H1 (cell line): ENCODE data around the gene LIX1L. TPM values are rescaled to one million over a fixed set of nuclear protein-coding genes. Genes with fewer than 3 reads are reported as not detected.

Experiments used
- CTCF ChIA-PET: fragments of 300-600 bp; sonication (Branson Sonifier 250); formaldehyde crosslinking; loops from one replicate; lab custom pipeline; 2021; ENCODE audit not compliant: partially characterized antibody; lab: Charles Lee
- POLR2A ChIA-PET: fragments of 300-600 bp; sonication (Branson Sonifier 250); formaldehyde crosslinking; loops from one replicate; lab custom pipeline; 2021; ENCODE audit warnings: inconsistent platforms; ENCODE audit not compliant: partially characterized antibody; lab: Charles Lee
- DNase-seq, 2 experiments: peaks; one replicate each; pipeline versions ENCODE4 v3.0.0 to v3.0.0-alpha.2; 2010 to 2022; ENCODE audit warnings: low spot score in 2 of 2, low read depth in 1 of 2, mixed read lengths in 1 of 2
- FAIRE-seq: peaks from 2 replicates; lab custom pipeline; 2011; peaks lifted over from hg19 to GRCh38; lab: Jason Lieb, UNC
- H2AFZ ChIP-seq: 2 replicates; pipeline ENCODE4 v1.8.1; 2012; ENCODE audit warnings: low read length, inconsistent platforms
- H2AK5ac ChIP-seq: 2 replicates; pipeline ENCODE4 v1.6.1; 2013; ENCODE audit warnings: low read depth, low read length
- H2BK120ac ChIP-seq: replicated peaks from 2 replicates; pipeline ENCODE3; 2013; ENCODE audit warnings: low read depth, low read length, inconsistent platforms
- H2BK12ac ChIP-seq: 2 replicates; pipeline ENCODE4 v1.6.1; 2013; ENCODE audit warnings: low read depth, low read length
- H2BK15ac ChIP-seq: 2 replicates; pipeline ENCODE4 v1.6.1; 2013; ENCODE audit warnings: low read length
- H2BK20ac ChIP-seq: 2 replicates; pipeline ENCODE4 v1.6.1; 2013; ENCODE audit warnings: low read length
- H2BK5ac ChIP-seq: 2 replicates; pipeline ENCODE4 v1.6.1; 2013; ENCODE audit warnings: low read depth, low read length
- H3K14ac ChIP-seq: 2 replicates; pipeline ENCODE4 v1.6.1; 2013; ENCODE audit warnings: inconsistent platforms; ENCODE audit not compliant: insufficient read length
- H3K18ac ChIP-seq: 2 replicates; pipeline ENCODE4 v1.6.1; 2013; ENCODE audit warnings: low read length; ENCODE audit errors: extremely low read depth
- H3K23ac ChIP-seq: 2 replicates; pipeline ENCODE4 v1.6.1; 2013; ENCODE audit warnings: inconsistent platforms; ENCODE audit not compliant: insufficient read length
- H3K23me2 ChIP-seq: 2 replicates; pipeline ENCODE4 v1.6.1; 2013; ENCODE audit warnings: low read depth, low read length
- H3K27ac ChIP-seq: 2 replicates; pipeline ENCODE4 v1.6.1; 2011; ENCODE audit warnings: low read depth, low read length, inconsistent platforms
- H3K27me3 ChIP-seq, 4 experiments: replicated peaks in 1 of 4; 1 replicate in 1 of 4; 2 replicates in 3 of 4; pipeline versions ENCODE4 v1.6.1 to v1.8.1; 2011 to 2013; ENCODE audit warnings: low read length in 3 of 4, mild to moderate bottlenecking in 3 of 4, inconsistent platforms in 2 of 4, mixed read lengths in 2 of 4, moderate library complexity in 1 of 4; ENCODE audit not compliant: control insufficient read depth in 3 of 4, insufficient read depth in 3 of 4; ENCODE audit errors: extremely low read depth in 1 of 4
- H3K36me3 ChIP-seq, 4 experiments: 2 replicates each; pipeline versions ENCODE4 v1.6.1 to v1.8.1; 2011 to 2013; ENCODE audit warnings: mild to moderate bottlenecking in 4 of 4, low read length in 3 of 4, moderate library complexity in 2 of 4, control low read depth in 1 of 4, inconsistent platforms in 1 of 4; ENCODE audit not compliant: insufficient read depth in 4 of 4, control insufficient read depth in 2 of 4
- H3K4ac ChIP-seq: replicated peaks from 2 replicates; pipeline ENCODE3; 2013; ENCODE audit warnings: low read length, low read depth, mixed read lengths, inconsistent platforms; ENCODE audit not compliant: insufficient read length
- H3K4me1 ChIP-seq, 4 experiments: replicated peaks in 1 of 4; 1 replicate in 1 of 4; 2 replicates in 3 of 4; pipeline versions ENCODE4 v1.6.1 to v1.8.1; 2011 to 2013; ENCODE audit warnings: low read length in 3 of 4, inconsistent platforms in 2 of 4, mixed read lengths in 1 of 4; ENCODE audit not compliant: insufficient read depth in 4 of 4, control insufficient read depth in 3 of 4
- H3K4me2 ChIP-seq, 2 experiments: 2 replicates each; pipeline versions ENCODE4 v1.6.1 to v1.8.1; 2011 to 2013; ENCODE audit warnings: low read depth in 2 of 2, low read length in 2 of 2, control low read depth in 1 of 2, inconsistent platforms in 1 of 2, mild to moderate bottlenecking in 1 of 2; ENCODE audit not compliant: insufficient read depth in 1 of 2
- H3K4me3 ChIP-seq, 4 experiments: fragments of 200-600, 300-600 bp in 1 of 4; sonication (generic), shearing (Covaris generic), sonication (Bioruptor Twin) in 1 of 4; 2 replicates each; pipeline versions ENCODE4 v1.5.1 to v1.8.1; 2011 to 2016; ENCODE audit warnings: low read length in 4 of 4, low read depth in 3 of 4, control low read depth in 2 of 4, inconsistent platforms in 2 of 4, mild to moderate bottlenecking in 2 of 4, mixed read lengths in 1 of 4, moderate library complexity in 1 of 4; ENCODE audit not compliant: insufficient read depth in 2 of 4; ENCODE audit errors: extremely low read depth in 1 of 4
- H3K56ac ChIP-seq: replicated peaks from 2 replicates; pipeline ENCODE3; 2013; ENCODE audit warnings: low read depth, mild to moderate bottlenecking, mixed read lengths, low read length, inconsistent platforms; ENCODE audit not compliant: insufficient read length
- H3K79me1 ChIP-seq: 2 replicates; pipeline ENCODE4 v1.6.1; 2013; ENCODE audit warnings: low read depth, low read length, control low read depth
- H3K79me2 ChIP-seq, 2 experiments: 2 replicates each; pipeline versions ENCODE4 v1.6.1 to v1.8.1; 2012 to 2013; ENCODE audit warnings: low read length in 2 of 2, mild to moderate bottlenecking in 2 of 2, inconsistent platforms in 1 of 2; ENCODE audit not compliant: insufficient read depth in 2 of 2, control insufficient read depth in 1 of 2
- H3K9ac ChIP-seq, 4 experiments: replicated peaks in 1 of 4; 1 replicate in 1 of 4; 2 replicates in 3 of 4; pipeline versions ENCODE4 v1.6.1 to v1.8.1; 2011 to 2013; ENCODE audit warnings: low read depth in 3 of 4, low read length in 3 of 4, control low read depth in 2 of 4, mild to moderate bottlenecking in 2 of 4, moderate library complexity in 2 of 4, inconsistent platforms in 1 of 4; ENCODE audit errors: extremely low read depth in 1 of 4
- H3K9me3 ChIP-seq, 2 experiments: 2 replicates each; pipeline versions ENCODE4 v1.6.1 to v1.8.1; 2012 to 2013; ENCODE audit warnings: mild to moderate bottlenecking in 2 of 2, moderate library complexity in 2 of 2, control low read depth in 1 of 2, inconsistent platforms in 1 of 2, low read depth in 1 of 2, low read length in 1 of 2, mixed read lengths in 1 of 2; ENCODE audit not compliant: insufficient read depth in 2 of 2
- H4K20me1 ChIP-seq, 2 experiments: replicated peaks in 1 of 2; 2 replicates each; pipeline versions ENCODE3 to v1.8.1; 2011 to 2013; ENCODE audit warnings: inconsistent platforms in 2 of 2, low read length in 2 of 2, mild to moderate bottlenecking in 1 of 2; ENCODE audit not compliant: insufficient read depth in 2 of 2, control insufficient read depth in 1 of 2
- H4K5ac ChIP-seq: 2 replicates; pipeline ENCODE4 v1.6.1; 2013; ENCODE audit warnings: low read length, low read depth, mixed read lengths, inconsistent platforms; ENCODE audit not compliant: insufficient read length
- H4K8ac ChIP-seq: 2 replicates; pipeline ENCODE4 v1.8.0; 2013; ENCODE audit warnings: mild to moderate bottlenecking, moderate library complexity, low read length, inconsistent platforms; ENCODE audit not compliant: insufficient read depth; ENCODE audit errors: extremely low read depth
- H4K91ac ChIP-seq: replicated peaks from 2 replicates; pipeline ENCODE3; 2013; ENCODE audit warnings: low read length, mixed read lengths, inconsistent platforms; ENCODE audit not compliant: insufficient read length
- CHD2 ChIP-seq: IDR thresholded peaks from 2 replicates; pipeline ENCODE4 v1.6.1; 2012; ENCODE audit warnings: low read length, improper control_type of control experiment
- EZH2 ChIP-seq: fragments of 200-600 bp; sonication (generic); IDR thresholded peaks from 2 replicates; pipeline ENCODE4 v1.7.1; 2012; ENCODE audit warnings: low read depth, mild to moderate bottlenecking, moderate library complexity, low read length, inconsistent platforms; ENCODE audit not compliant: severe bottlenecking
- RBBP5 ChIP-seq: IDR thresholded peaks from 2 replicates; pipeline ENCODE4 v1.7.1; 2012; ENCODE audit warnings: low read depth, mild to moderate bottlenecking, inconsistent platforms, low read length, moderate library complexity, borderline replicate concordance
- SP2 ChIP-seq: IDR thresholded peaks from 2 replicates; pipeline ENCODE4 v1.6.1; 2012; ENCODE audit warnings: mild to moderate bottlenecking, low read length, inconsistent platforms
- SUZ12 ChIP-seq: fragments of 200-600 bp; sonication (generic); IDR thresholded peaks from 2 replicates; pipeline ENCODE4 v1.6.1; 2012; ENCODE audit warnings: mild to moderate bottlenecking, inconsistent platforms, low read length, moderate library complexity, mixed read lengths
- YY1 ChIP-seq: IDR thresholded peaks from 2 replicates; pipeline ENCODE4 v1.6.1; 2011; ENCODE audit warnings: low read depth, mild to moderate bottlenecking, low read length
- WGBS, 2 experiments: shearing (Covaris generic) in 1 of 2; methylation state at CpG; one replicate each; pipeline versions ENCODE4 v1.1.6 to v1.1.7; 2013 to 2015; ENCODE audit warnings: low lambda C conversion rate in 2 of 2, mixed read lengths in 2 of 2, inconsistent platforms in 1 of 2, low coverage in 1 of 2, missing lambda C conversion rate in 1 of 2; ENCODE audit not compliant: insufficient replicate concordance in 2 of 2, insufficient coverage in 1 of 2, insufficient read length in 1 of 2; ENCODE audit errors: extremely low coverage in 1 of 2, missing lambda C conversion rate in 1 of 2; 5-methylcytosine and 5-hydroxymethylcytosine counted together
- polyA plus RNA-seq, 7 experiments: library from polyadenylated mRNA; depleted of rRNA in 3 of 7; stranded (reverse) in 5 of 7; unstranded in 2 of 7; fragments of >200 nt in 5 of 7; fragments of 200-250 nt in 2 of 7; gene quantifications; 1 replicate in 5 of 7; 2 replicates in 1 of 7; 4 replicates in 1 of 7; pipeline versions ENCODE4 v1.2.1 to v1.2.3, GENCODE V29; 2011 to 2013; ENCODE audit warnings: missing spikeins in 2 of 7, mixed read lengths in 2 of 7
- total RNA-seq: library from RNA; stranded (reverse); fragmentation: NEBNext Ultra II Directional; extraction: Animal tissue kit (Norgen Biotek cat#: 25700); gene quantifications from 2 replicates; pipeline ENCODE4 v1.2.1, GENCODE V29; 2021

Gene LIX1L
- total and polyA plus RNA-seq, 2 of the 8 experiments (the other 6 are each of a cell fraction or from before 2014, with no cell fraction given): 2.9 to 3.7 TPM

GRCh38 chr1:145891143-145891542, 66.7 kb downstream of the LIX1L start:
- no peaks in the 10 kb centered on the region for H3K9me3 ChIP-seq
- H4K5ac ChIP-seq: no peak overlapping the region
- H3K27ac ChIP-seq: no peak overlapping the region
- 0 out of 2 replicates have a peak, but pooled peaks cover 2% of the 10 kb centered on the region for H3K23me2 ChIP-seq
- H2AFZ ChIP-seq: no peak overlapping the region
- no peaks in the 10 kb centered on the region for H3K27me3 ChIP-seq
- H3K56ac ChIP-seq: no peak overlapping the region
- no peaks in the 10 kb centered on the region for H3K79me1 ChIP-seq
- H2BK12ac ChIP-seq: no peak overlapping the region
- 73% methylated on average over 1 of the region's 1 CpG; no CpG with 5 or more reads in 1 of the 2 experiments for WGBS, 2 experiments
- H2BK15ac ChIP-seq: 0 out of 2 replicates have a peak overlapping the region, but pooled peaks have one; percentile 81
- DNase-seq (no peak), FAIRE-seq (no peak)
- no peak overlapping the region for H3K4me2 ChIP-seq
- ChIA-PET POLR2A (interaction anchor here (1.0 to 2.1 kb wide), 4 partner anchors 10 to 161 kb away, joined by 3 to 8 read pairs (median 4); partner anchors contain the start of gene NUDT17), CTCF (interaction anchor here (0.7 to 8.7 kb wide), 36 partner anchors 8 to 145 kb away, joined by 3 to 146 read pairs (median 8); partner anchors contain the start of genes ANKRD34A, ITGA10, LIX1L and NUDT17)
- no peaks in the 10 kb centered on the region for H4K20me1 ChIP-seq
- no peak overlapping the region for H3K9ac ChIP-seq
- no peak overlapping the region for H3K4ac ChIP-seq
- H3K4me3 ChIP-seq: no peak overlapping the region
- no peak overlapping the region for H3K23ac ChIP-seq
- peaks cover 0 to 6% (median 4%) of the 10 kb centered on the region in 4 experiments; a peak in 4 of 7 replicates for H3K4me1 ChIP-seq
- no peak overlapping the region for H3K18ac ChIP-seq
- H2BK20ac ChIP-seq: no peak overlapping the region
- no peak overlapping the region for H4K8ac ChIP-seq
- H2BK120ac ChIP-seq: no peak overlapping the region
- no peaks in the 10 kb centered on the region for H3K36me3 ChIP-seq
- no peak overlapping the region for H2BK5ac ChIP-seq
- no peak overlapping the region for H2AK5ac ChIP-seq
- H3K79me2 ChIP-seq: no peaks in the 10 kb centered on the region
- no peak overlapping the region for H3K14ac ChIP-seq
- no peak overlapping the region for H4K91ac ChIP-seq
- TF ChIP-seq EZH2 (no peak), RBBP5 (no peak), SUZ12 (no peak), SP2 (no peak), CHD2 (no peak), YY1 (no peak)
